NCI-H1436 treated with DMSO at 0.1 percent for 48 hours (cell line): Measurements from ENCODE around the gene BHLHE40.

Source experiments
- DNase-seq: peaks from one replicate; lab custom pipeline; 2025; lab: John Stamatoyannopoulos, UW

BHLHE40 gene

DNA sequence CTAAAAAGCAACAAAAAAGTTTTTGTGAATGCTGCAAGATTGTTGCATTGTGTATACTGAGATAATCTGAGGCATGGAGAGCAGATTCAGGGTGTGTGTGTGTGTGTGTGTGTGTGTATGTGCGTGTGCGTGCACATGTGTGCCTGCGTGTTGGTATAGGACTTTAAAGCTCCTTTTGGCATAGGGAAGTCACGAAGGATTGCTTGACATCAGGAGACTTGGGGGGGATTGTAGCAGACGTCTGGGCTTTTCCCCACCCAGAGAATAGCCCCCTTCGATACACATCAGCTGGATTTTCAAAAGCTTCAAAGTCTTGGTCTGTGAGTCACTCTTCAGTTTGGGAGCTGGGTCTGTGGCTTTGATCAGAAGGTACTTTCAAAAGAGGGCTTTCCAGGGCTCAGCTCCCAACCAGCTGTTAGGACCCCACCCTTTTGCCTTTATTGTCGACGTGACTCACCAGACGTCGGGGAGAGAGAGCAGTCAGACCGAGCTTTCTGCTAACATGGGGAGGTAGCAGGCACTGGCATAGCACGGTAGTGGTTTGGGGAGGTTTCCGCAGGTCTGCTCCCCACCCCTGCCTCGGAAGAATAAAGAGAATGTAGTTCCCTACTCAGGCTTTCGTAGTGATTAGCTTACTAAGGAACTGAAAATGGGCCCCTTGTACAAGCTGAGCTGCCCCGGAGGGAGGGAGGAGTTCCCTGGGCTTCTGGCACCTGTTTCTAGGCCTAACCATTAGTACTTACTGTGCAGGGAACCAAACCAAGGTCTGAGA, 4.7 kb downstream of the BHLHE40 start:
- DNase-seq = no peak

DNA sequence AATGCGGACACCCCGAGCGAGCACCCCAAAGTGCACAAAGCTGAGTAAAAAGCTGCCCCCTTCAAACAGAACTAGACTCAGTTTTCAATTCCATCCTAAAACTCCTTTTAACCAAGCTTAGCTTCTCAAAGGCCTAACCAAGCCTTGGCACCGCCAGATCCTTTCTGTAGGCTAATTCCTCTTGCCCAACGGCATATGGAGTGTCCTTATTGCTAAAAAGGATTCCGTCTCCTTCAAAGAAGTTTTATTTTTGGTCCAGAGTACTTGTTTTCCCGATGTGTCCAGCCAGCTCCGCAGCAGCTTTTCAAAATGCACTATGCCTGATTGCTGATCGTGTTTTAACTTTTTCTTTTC, 5.3 kb downstream of the BHLHE40 start:
- DNase-seq = no peak

- no peak for DNase-seq
Measured at GRCh38 chr3:4985330-4986174, 6.3 kb downstream of the BHLHE40 start.

DNA sequence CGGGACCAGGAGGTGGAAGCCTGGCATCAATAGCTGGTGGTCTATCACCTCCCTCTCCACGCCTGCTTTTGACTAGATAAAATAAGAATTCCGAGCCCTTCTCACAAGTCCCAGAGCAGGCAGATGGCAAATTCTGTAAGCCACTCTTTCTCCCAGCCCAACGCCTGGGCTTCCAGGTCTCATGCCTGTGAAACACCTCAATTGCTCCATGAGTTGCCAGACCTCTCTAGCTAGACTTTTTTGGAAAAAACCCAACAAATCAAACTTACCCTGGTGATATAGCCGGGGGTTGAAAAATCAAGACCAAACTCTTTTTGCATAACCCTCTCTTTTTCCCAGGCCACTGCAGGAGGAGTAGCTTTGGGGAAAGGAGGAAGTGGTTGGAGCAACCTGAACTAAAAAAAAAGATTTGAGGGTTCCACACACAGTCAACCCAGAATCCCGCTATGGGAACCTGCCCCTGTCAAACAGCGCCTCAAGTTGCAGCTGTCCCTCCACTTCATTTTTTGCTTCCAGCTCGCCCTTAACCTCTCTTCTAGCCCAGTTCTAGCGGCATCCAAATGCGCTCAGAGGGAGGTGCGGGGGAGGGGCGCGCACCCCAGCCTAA, 7.0 kb downstream of the BHLHE40 start:
- DNase-seq = no peak

DNA sequence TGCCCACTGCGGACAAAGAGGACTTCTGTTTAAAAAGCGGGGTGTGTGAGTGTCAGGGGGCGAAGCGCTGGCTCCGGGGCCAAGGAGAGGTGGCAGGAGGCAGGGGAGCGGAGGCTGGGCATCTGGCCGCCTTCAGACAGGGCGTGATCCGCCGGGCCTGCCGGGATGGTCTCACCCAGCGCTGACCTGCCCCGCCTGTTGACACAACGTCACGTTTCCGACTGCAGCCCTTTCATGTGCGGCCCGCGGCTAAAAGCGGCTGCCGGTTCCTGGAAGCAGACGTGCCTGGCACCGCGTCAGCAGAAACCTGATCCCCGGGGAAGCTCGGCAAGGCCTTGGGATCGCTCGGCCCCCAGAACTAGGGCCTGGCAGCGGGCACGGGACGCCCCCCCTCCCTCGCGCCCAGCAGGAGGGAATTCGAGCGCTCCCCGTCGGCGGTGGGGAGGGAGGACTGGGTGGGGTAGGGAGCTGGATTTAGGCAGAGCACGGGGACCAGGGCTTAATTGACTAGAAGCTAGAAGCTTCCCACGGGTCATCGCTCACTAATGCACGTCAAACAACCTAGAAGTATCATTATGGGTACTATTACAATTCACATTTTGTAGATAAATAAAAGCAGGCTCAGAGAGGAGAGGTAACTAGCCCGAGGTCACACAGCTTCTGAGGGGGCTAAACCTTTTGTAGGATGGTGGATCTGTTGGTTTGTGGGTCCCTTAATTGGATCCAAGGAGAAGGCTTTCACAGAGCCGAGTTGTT, 7.7 kb downstream of the BHLHE40 start:
- no peak for DNase-seq

GRCh38 chr3:4987538-4988296, 8.5 kb downstream of the BHLHE40 start:
- DNase-seq = no peak

DNA sequence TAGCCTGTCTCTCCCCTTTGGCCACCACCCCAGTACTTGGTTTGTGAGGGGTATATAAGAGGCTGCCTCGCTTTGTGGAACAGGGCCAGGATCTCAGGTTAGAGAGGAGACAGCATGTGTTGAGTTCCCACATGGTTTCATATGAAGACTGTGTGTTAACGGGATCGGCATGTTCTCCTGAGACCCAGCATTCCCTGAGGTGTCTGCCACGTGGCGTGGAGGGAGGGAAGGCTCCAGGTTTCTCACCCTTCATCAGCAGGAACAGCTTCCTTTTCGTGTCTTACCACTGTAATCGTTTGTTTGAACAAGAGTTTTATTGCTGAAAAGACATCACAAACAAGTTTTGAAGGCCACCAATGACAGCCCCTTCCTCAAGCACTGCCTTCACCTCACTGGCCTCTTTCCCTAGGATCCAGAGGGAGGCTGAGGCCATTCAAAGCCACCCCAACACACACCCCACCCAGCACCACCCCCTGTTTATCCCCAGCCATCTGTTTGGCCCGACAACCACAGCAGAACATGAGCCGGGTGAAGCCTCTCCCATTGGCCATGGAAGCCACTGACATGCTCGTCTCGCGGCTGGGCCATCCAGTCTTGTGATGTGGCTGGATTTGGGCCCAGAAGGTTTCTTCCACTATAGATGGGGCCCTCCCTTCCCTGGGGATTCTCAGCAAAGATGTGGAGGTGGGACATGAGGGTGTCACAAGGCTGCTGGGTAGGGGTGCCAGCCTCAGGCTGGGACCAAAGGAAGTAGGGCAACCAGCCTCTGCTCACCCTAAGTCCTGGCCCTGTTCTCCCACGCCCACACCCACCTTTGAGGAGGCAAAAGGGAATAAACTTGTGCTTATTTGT, 10.0 kb downstream of the BHLHE40 start:
- no peak for DNase-seq

- no peak for DNase-seq
Measured at GRCh38 chr3:4990069-4990468, 10.8 kb downstream of the BHLHE40 start.

DNA sequence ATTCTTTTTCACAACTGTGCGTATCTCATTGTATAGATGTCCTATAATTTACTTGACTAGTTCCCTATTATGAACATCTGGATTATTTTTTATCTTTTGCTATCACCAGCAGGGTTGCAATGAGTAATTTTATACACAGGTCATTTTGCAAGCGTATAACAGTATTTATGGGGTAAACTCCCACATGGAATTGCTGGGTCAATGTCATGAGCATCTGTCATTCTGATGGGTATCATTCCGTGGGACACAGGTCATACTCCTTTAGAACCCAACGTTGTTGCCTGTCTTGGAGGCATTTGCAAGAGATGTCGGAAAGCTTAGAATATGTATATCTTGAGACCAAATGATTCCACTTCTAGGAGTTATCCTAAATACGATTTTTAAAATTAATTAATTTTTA, 12.9 kb downstream of the BHLHE40 start:
- no peak for DNase-seq

DNA sequence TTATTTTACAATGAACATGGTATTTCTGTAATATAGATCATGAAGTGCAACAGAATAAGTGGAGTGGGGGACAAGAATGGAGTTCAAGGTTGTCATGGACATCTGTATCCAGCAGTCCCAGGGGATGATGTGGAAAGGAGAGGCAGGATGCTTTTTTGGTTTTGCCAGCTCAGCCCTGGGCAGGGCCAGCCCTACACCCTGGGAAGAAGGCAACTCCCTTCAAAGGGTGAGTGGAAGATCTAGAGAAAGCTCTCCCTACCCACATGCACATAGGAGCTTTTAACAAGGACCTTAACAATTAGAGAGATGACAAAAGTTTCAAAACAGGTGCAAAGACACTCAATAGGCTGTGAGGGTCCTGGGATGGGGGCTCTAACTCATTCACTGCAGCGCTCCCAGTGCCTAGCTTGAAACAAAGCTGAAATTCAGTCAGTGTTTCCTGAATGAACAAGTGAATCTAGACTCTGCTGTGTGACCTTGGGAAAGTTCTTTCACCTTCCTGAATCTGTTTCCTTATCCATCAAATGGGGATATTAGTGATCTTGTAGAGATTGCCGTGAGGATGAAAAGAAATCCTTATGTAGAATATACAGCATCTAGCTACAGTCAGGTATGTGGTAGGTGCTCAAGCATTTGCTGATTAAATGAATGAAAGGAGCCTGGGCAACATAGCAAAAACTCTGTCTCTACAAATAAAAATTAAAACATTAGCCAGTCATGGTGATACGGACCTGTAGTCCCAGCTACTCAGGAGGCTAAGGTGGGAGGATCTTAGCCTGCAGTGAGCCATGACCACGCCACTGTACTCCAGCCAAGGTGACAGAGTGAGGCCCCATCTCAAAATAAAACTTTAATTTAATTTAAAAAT, 14.3 kb downstream of the BHLHE40 start:
- DNase-seq = no peak

DNA sequence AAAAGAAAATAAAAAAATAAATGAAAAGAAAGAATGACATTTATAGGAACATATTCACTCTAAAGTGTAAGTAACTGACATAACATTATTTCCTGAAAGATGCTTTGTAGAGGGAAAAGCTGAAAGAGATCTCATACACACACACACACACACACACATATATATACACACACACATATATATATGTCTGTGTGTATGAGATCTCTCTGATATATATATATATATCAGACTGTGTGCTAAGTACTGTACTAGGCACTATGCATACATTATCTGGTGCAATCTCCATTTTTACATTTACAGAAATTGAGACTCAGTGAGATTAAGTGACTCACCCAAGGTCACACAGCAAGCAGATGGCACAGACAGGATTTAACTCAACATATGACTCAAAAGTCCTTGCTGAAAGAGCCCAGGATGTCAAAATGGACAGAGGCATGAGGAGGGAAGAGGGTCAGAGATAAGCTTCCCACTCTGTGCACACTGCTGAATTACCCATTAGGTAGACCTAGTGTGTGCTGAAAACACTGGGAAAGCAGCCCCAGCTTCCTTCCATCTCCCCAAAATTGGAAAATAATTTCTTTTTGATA, 15.0 kb downstream of the BHLHE40 start:
- no peak for DNase-seq

- no peak for DNase-seq
Measured at GRCh38 chr3:4994823-4995499, 15.7 kb downstream of the BHLHE40 start.

- DNase-seq = no peak
Measured at GRCh38 chr3:4995500-4996053, 16.3 kb downstream of the BHLHE40 start.

DNA sequence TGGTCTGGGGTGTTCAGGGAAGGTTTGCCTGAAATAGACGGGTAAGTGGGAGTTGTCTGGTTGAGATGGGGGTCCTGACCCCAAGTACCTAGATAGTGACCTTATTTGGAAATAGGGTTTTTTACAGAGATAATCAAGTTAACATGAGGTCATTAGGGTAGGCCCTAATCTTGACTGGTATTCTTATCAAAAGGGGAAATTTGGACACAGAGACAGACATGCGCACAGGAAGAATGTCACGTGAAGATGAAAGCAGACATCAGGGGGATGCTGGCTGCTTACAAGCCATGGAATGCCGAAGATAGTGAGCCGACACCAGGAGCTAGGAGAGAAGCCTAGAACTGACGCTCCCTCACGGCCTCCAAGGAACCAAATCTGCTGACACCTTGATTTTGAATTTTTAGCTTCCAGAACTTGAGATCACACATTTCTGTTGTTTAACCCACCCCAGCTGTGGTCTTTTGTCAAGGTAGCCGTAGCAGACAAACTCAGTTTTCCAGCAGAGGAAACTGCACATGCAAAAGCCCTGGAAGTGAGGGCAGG, 17.1 kb downstream of the BHLHE40 start:
- no peak for DNase-seq

GRCh38 chr3:4996771-4997291, 17.6 kb downstream of the BHLHE40 start:
- no peak for DNase-seq

- no peak for DNase-seq
Measured at GRCh38 chr3:4997946-4998345, 18.7 kb downstream of the BHLHE40 start.

- no peak for DNase-seq
Measured at GRCh38 chr3:4999531-5000184, 20.4 kb downstream of the BHLHE40 start.
